GM23338 (cell line): Measurements from ENCODE around the gene IQCF2. TPM values are rescaled to one million over a fixed set of nuclear protein-coding genes. Genes with fewer than 3 reads are reported as not detected.

Experiments
- ATAC-seq: fragments of 200-7000 bp; cut with Tn5 transposase; 3 replicates; pipeline ENCODE4 v1.9.1; 2020
- DNase-seq: peaks from one replicate; pipeline ENCODE4 v3.0.0-alpha.2; 2015; ENCODE audit warnings: low spot score
- H2AFZ ChIP-seq: fragments of 200-600 bp; sonication (generic); 2 replicates; pipeline ENCODE4 v1.8.0; 2016; ENCODE audit warnings: antibody characterized with exemption, mild to moderate bottlenecking, moderate library complexity
- H3F3A ChIP-seq: fragments of 200-600 bp; sonication (generic); replicated peaks from 2 replicates; pipeline ENCODE4 v1.8.0; 2017; ENCODE audit warnings: antibody characterized with exemption, mixed run types, low read depth
- H3K27ac ChIP-seq: fragments of 200-600 bp; sonication (generic); 2 replicates; pipeline ENCODE4 v1.6.1; 2016; ENCODE audit warnings: low read depth
- H3K27me3 ChIP-seq: fragments of 200-600 bp; sonication (generic); 2 replicates; pipeline ENCODE4 v1.8.0; 2016; ENCODE audit warnings: mild to moderate bottlenecking, mixed run types, moderate library complexity; ENCODE audit not compliant: insufficient read depth
- H3K36me3 ChIP-seq: fragments of 200-600 bp; sonication (generic); 2 replicates; pipeline ENCODE4 v1.8.0; 2016; ENCODE audit warnings: mild to moderate bottlenecking; ENCODE audit not compliant: insufficient read depth
- H3K4me1 ChIP-seq: fragments of 200-600 bp; sonication (generic); 2 replicates; pipeline ENCODE4 v1.8.0; 2016; ENCODE audit warnings: mild to moderate bottlenecking, moderate library complexity; ENCODE audit not compliant: insufficient read depth
- H3K4me2 ChIP-seq: fragments of 200-600 bp; sonication (generic); 2 replicates; pipeline ENCODE4 v1.7.1; 2017; ENCODE audit warnings: mixed run types
- H3K4me3 ChIP-seq: fragments of 200-600 bp; sonication (generic); 2 replicates; pipeline ENCODE4 v1.6.1; 2016; ENCODE audit warnings: mixed run types
- H3K79me2 ChIP-seq: fragments of 200-600 bp; sonication (generic); replicated peaks from 2 replicates; pipeline ENCODE4 v1.8.0; 2017; ENCODE audit warnings: mild to moderate bottlenecking; ENCODE audit not compliant: insufficient read depth
- H3K9me2 ChIP-seq: fragments of 200-600 bp; sonication (generic); 2 replicates; pipeline ENCODE4 v1.8.0; 2017; ENCODE audit not compliant: insufficient read depth
- H4K20me1 ChIP-seq: fragments of 200-600 bp; sonication (generic); replicated peaks from 2 replicates; pipeline ENCODE4 v1.8.0; 2017; ENCODE audit warnings: mild to moderate bottlenecking; ENCODE audit not compliant: insufficient read depth
- H3K27ac Mint-ChIP-seq: 2 replicates; pipeline ENCODE4 v1.8.0; 2020; ENCODE audit warnings: inconsistent platforms, mild to moderate bottlenecking, moderate library complexity, mixed read lengths
- H3K27me3 Mint-ChIP-seq: 3 replicates; pipeline ENCODE4 v1.8.0; 2022; ENCODE audit warnings: low read depth, mild to moderate bottlenecking, moderate library complexity, mixed read lengths, inconsistent platforms; ENCODE audit not compliant: insufficient read depth, poor library complexity
- H3K36me3 Mint-ChIP-seq: 3 replicates; pipeline ENCODE4 v1.8.0; 2021; ENCODE audit warnings: low read depth, mild to moderate bottlenecking, inconsistent platforms, moderate library complexity, mixed read lengths
- H3K4me1 Mint-ChIP-seq: 3 replicates; pipeline ENCODE4 v1.8.0; 2020; ENCODE audit warnings: mild to moderate bottlenecking, inconsistent platforms, mixed read lengths
- H3K4me3 Mint-ChIP-seq: 3 replicates; pipeline ENCODE4 v1.8.0; 2021; ENCODE audit warnings: moderate library complexity, mild to moderate bottlenecking, inconsistent platforms, mixed read lengths
- H3K9me3 Mint-ChIP-seq: 3 replicates; pipeline ENCODE4 v1.8.0; 2020; ENCODE audit warnings: moderate library complexity, mild to moderate bottlenecking, inconsistent platforms, mixed read lengths
- EZH2 ChIP-seq: fragments of 200-600 bp; sonication (generic); IDR thresholded peaks from one replicate; pipeline ENCODE4 v1.8.0; 2017; ENCODE audit warnings: antibody characterized with exemption, mild to moderate bottlenecking, low read depth; ENCODE audit not compliant: unreplicated experiment
- JUNB ChIP-seq: IDR thresholded peaks from one replicate; pipeline ENCODE4 v1.6.1; 2016; ENCODE audit warnings: antibody characterized with exemption; ENCODE audit not compliant: unreplicated experiment
- NANOG ChIP-seq: IDR thresholded peaks from 2 replicates; pipeline ENCODE4 v1.6.1; 2016; ENCODE audit warnings: antibody characterized with exemption, borderline replicate concordance
- POLR2AphosphoS5 ChIP-seq: IDR thresholded peaks from 2 replicates; pipeline ENCODE4 v1.6.1; 2016; ENCODE audit warnings: antibody characterized with exemption, low read depth
- STAT1 ChIP-seq: IDR thresholded peaks from one replicate; pipeline ENCODE4 v1.6.1; 2016; ENCODE audit warnings: antibody characterized with exemption; ENCODE audit not compliant: unreplicated experiment
- ZNF114 ChIP-seq: fragments of 250-450 bp; sonication (Bioruptor Pico); IDR thresholded peaks from 2 replicates; pipeline ENCODE4 v1.5.0; 2020; ENCODE audit warnings: mild to moderate bottlenecking, moderate library complexity
- ZNF331 ChIP-seq: fragments of 250-450 bp; sonication (Bioruptor Pico); IDR thresholded peaks from 2 replicates; pipeline ENCODE4 v1.5.0; 2020; ENCODE audit warnings: low read depth, mild to moderate bottlenecking, moderate library complexity
- polyA plus RNA-seq: library from polyadenylated mRNA; unstranded; fragments of >200 nt; fragmentation: Nextera tagmentation; extraction: Ambion mirVana; gene quantifications from 2 replicates; pipeline ENCODE4 v1.2.1, GENCODE V29; 2016
- total RNA-seq: library from RNA; depleted of rRNA; stranded (reverse); fragments of >200 nt; shearing (Covaris generic); gene quantifications from 2 replicates; pipeline ENCODE4 v1.2.3, GENCODE V29; 2014
- TF ChIP-seq, protein P1 (sequence below), 2 experiments: fragments of 200-600 bp in 1 of 2; sonication (generic) in 1 of 2; conservative IDR thresholded peaks; 2 replicates each; pipeline versions ENCODE4 v1.5.1 to v1.6.1; 2016 to 2017; ENCODE audit warnings: antibody characterized with exemption in 2 of 2, low read depth in 2 of 2, mild to moderate bottlenecking in 2 of 2, moderate library complexity in 1 of 2
- TF ChIP-seq, protein P2 (sequence below): fragments of 250-450 bp; sonication (Bioruptor Pico); IDR thresholded peaks from 2 replicates; pipeline ENCODE4 v1.5.0; 2020; ENCODE audit warnings: mild to moderate bottlenecking, moderate library complexity

IQCF2 gene
- total and polyA plus RNA-seq, 2 experiments from 2014 or later = not detected

DNA sequence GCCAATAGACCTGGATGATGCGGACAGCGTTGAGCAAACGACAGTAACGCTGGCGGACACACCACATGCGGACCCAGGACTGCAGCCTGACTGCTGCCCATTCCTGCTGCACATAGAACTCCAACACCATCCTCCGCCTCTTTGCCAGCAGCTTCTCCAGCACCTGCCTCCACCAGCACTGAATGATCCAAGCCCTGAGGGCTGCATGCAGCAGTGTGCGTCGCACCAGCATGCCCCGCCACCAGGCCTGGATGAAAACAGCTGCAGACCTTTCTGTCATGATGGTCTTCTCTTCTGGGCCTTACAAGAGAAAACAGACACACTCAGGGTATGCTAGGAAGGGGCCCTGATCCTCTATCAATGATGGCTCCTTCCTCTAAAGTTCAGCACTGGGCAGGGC, 12.5 kb downstream of the IQCF2 start (continued):
- TF ChIP-seq EZH2 = no peak

GRCh38 chr3:51874411-51874810, 13.0 kb downstream of the IQCF2 start:
- Histone ChIP-seq H3K9me2 (0 out of 2 replicates have a peak, but pooled peaks cover 5% of the 10 kb centered on the region), H2AFZ (no peak overlapping the region), H3K4me3 (no peak overlapping the region), H3K4me2 (no peak overlapping the region), H3K27ac (no peak overlapping the region), H3F3A (no peaks in the 10 kb centered on the region), H3K36me3 (no peaks in the 10 kb centered on the region), H3K79me2 (no peaks in the 10 kb centered on the region), H3K27me3 (no peaks in the 10 kb centered on the region), H3K4me1 (no peaks in the 10 kb centered on the region), H4K20me1 (no peaks in the 10 kb centered on the region)
- TF ChIP-seq ZNF331 (no peak), JUNB (no peak), ZNF114 (no peak), STAT1 (no peak), POLR2AphosphoS5 (no peak), NANOG (no peak)
- TF ChIP-seq, protein P1, sequence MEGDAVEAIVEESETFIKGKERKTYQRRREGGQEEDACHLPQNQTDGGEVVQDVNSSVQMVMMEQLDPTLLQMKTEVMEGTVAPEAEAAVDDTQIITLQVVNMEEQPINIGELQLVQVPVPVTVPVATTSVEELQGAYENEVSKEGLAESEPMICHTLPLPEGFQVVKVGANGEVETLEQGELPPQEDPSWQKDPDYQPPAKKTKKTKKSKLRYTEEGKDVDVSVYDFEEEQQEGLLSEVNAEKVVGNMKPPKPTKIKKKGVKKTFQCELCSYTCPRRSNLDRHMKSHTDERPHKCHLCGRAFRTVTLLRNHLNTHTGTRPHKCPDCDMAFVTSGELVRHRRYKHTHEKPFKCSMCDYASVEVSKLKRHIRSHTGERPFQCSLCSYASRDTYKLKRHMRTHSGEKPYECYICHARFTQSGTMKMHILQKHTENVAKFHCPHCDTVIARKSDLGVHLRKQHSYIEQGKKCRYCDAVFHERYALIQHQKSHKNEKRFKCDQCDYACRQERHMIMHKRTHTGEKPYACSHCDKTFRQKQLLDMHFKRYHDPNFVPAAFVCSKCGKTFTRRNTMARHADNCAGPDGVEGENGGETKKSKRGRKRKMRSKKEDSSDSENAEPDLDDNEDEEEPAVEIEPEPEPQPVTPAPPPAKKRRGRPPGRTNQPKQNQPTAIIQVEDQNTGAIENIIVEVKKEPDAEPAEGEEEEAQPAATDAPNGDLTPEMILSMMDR (conservative IDR thresholded peaks at IDR 0.05; ENCODE audit: low read depth in 2 of 2) = no peak
- TF ChIP-seq, protein P2, sequence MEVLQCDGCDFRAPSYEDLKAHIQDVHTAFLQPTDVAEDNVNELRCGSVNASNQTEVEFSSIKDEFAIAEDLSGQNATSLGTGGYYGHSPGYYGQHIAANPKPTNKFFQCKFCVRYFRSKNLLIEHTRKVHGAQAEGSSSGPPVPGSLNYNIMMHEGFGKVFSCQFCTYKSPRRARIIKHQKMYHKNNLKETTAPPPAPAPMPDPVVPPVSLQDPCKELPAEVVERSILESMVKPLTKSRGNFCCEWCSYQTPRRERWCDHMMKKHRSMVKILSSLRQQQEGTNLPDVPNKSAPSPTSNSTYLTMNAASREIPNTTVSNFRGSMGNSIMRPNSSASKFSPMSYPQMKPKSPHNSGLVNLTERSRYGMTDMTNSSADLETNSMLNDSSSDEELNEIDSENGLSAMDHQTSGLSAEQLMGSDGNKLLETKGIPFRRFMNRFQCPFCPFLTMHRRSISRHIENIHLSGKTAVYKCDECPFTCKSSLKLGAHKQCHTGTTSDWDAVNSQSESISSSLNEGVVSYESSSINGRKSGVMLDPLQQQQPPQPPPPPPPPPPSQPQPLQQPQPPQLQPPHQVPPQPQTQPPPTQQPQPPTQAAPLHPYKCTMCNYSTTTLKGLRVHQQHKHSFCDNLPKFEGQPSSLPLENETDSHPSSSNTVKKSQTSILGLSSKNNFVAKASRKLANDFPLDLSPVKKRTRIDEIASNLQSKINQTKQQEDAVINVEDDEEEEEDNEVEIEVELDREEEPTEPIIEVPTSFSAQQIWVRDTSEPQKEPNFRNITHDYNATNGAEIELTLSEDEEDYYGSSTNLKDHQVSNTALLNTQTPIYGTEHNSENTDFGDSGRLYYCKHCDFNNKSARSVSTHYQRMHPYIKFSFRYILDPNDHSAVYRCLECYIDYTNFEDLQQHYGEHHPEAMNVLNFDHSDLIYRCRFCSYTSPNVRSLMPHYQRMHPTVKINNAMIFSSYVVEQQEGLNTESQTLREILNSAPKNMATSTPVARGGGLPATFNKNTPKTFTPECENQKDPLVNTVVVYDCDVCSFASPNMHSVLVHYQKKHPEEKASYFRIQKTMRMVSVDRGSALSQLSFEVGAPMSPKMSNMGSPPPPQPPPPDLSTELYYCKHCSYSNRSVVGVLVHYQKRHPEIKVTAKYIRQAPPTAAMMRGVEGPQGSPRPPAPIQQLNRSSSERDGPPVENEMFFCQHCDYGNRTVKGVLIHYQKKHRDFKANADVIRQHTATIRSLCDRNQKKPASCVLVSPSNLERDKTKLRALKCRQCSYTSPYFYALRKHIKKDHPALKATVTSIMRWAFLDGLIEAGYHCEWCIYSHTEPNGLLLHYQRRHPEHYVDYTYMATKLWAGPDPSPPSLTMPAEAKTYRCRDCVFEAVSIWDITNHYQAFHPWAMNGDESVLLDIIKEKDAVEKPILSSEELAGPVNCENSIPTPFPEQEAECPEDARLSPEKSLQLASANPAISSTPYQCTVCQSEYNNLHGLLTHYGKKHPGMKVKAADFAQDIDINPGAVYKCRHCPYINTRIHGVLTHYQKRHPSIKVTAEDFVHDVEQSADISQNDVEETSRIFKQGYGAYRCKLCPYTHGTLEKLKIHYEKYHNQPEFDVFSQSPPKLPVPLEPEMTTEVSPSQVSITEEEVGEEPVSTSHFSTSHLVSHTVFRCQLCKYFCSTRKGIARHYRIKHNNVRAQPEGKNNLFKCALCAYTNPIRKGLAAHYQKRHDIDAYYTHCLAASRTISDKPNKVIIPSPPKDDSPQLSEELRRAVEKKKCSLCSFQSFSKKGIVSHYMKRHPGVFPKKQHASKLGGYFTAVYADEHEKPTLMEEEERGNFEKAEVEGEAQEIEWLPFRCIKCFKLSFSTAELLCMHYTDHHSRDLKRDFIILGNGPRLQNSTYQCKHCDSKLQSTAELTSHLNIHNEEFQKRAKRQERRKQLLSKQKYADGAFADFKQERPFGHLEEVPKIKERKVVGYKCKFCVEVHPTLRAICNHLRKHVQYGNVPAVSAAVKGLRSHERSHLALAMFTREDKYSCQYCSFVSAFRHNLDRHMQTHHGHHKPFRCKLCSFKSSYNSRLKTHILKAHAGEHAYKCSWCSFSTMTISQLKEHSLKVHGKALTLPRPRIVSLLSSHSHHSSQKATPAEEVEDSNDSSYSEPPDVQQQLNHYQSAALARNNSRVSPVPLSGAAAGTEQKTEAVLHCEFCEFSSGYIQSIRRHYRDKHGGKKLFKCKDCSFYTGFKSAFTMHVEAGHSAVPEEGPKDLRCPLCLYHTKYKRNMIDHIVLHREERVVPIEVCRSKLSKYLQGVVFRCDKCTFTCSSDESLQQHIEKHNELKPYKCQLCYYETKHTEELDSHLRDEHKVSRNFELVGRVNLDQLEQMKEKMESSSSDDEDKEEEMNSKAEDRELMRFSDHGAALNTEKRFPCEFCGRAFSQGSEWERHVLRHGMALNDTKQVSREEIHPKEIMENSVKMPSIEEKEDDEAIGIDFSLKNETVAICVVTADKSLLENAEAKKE = no peak
- no peak for DNase-seq
- Mint-ChIP-seq H3K4me3 (no peak overlapping the region), H3K27me3 (peaks cover 9% of the 10 kb centered on the region), H3K27ac (no peak overlapping the region), H3K9me3 (no peaks in the 10 kb centered on the region), H3K36me3 (no peaks in the 10 kb centered on the region), H3K4me1 (peaks cover 2% of the 10 kb centered on the region; the same call in 1 of the 3 replicates)
- ATAC-seq = no peak
